ENCODE measurements around the gene RAB3IL1. TPM values are rescaled to one million over a fixed set of nuclear protein-coding genes. Genes with fewer than 3 reads are reported as not detected.

Gene RAB3IL1
- total and polyA plus RNA-seq, 9 of the 15 experiments (the other 6 are each of a cell fraction or from before 2014, with no cell fraction given), result 0.15 to 42.6 (median 15.5) TPM

DNA sequence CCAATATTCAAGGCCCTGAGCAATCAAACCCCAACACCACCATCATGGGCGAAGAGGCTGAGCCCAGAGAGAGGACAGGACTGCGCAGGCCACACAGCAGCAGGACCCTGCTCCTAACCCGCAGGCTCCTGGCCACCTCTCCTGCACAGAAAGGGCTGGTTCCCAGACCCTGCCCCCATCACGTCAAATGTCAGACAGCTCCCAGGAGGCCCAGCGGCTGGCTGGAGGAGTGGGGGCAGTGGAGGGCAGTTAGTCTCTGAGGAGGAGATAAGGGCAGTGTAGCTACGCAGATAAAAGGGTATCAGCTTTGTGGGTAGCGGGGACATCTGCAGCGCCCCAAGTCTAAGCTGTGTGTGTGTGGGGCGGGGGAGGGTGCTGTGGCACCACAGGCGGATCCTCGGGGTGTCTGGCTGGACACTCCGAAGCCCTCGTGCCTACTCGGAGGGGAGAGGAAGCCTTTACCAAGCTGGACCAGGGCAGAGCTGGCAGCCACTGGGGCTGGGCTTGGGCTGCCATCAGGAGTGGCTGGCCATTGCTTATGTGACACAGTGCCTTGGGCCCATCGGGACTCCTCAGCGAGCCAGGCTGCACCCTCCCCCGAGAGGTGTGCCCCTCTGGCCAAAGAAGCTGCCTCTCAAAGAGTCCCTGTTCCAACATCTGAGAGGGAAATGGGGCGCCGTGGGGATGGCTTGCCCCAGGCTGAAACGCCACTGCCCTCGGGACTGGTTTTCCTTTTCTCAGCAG lies 47.5 kb downstream of the RAB3IL1 start (continued):
- TF ChIP-seq ZNF197 (CRISPR knock-in tag; IDR thresholded peaks at IDR 0.05; ENCODE audit: low read depth) (peak; percentile 94), BCOR (IDR thresholded peaks at IDR 0.05) (peak; percentile 47; the same call in 1 of the 2 replicates), POLR3G (IDR thresholded peaks at IDR 0.05; ENCODE audit: extremely low read depth, insufficient read length, insufficient replicate concordance) (no peak), EZH2 (IDR thresholded peaks at IDR 0.05; ENCODE audit: borderline replicate concordance, low read depth, low read length) (no peak), CHD2 (IDR thresholded peaks at IDR 0.05; ENCODE audit: low read depth, low read length) (no peak), JUNB (CRISPR knock-in tag; conservative IDR thresholded peaks at IDR 0.05) (no peak), PCBP1 (IDR thresholded peaks at IDR 0.05; ENCODE audit: low read depth, low read length, poor library complexity, severe bottlenecking) (no peak), MCM3 (IDR thresholded peaks at IDR 0.05) (no peak), FUS (optimal IDR thresholded peaks at IDR 0.05; ENCODE audit: low read depth, low read length) (no peak), BMI1 (IDR thresholded peaks at IDR 0.05; ENCODE audit: low read length) (no peak), POLR2A (conservative IDR thresholded peaks at IDR 0.05) (peak; percentile 66; the same call in 1 of the 2 replicates), TARDBP (IDR thresholded peaks at IDR 0.05) (no peak), KDM5B (IDR thresholded peaks at IDR 0.05; ENCODE audit: insufficient replicate concordance, low read depth, low read length) (peak; percentile 40), ZC3H4 (CRISPR knock-in tag; IDR thresholded peaks at IDR 0.05; ENCODE audit: borderline replicate concordance) (no peak), ETV1 (tag; conservative IDR thresholded peaks at IDR 0.05; ENCODE audit: low read depth) (0 out of 2 replicates have a peak, but pooled peaks have one; percentile 29), SAFB2 (IDR thresholded peaks at IDR 0.05; ENCODE audit: borderline replicate concordance, low read depth, low read length, severe bottlenecking) (no peak)
- TF ChIP-seq, protein P1, sequence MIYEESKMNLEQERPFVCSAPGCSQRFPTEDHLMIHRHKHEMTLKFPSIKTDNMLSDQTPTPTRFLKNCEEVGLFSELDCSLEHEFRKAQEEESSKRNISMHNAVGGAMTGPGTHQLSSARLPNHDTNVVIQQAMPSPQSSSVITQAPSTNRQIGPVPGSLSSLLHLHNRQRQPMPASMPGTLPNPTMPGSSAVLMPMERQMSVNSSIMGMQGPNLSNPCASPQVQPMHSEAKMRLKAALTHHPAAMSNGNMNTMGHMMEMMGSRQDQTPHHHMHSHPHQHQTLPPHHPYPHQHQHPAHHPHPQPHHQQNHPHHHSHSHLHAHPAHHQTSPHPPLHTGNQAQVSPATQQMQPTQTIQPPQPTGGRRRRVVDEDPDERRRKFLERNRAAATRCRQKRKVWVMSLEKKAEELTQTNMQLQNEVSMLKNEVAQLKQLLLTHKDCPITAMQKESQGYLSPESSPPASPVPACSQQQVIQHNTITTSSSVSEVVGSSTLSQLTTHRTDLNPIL (CRISPR knock-in tag; IDR thresholded peaks at IDR 0.05), result peak; percentile 66; the same call in 1 of the 2 replicates
- TF ChIP-seq, protein P2, sequence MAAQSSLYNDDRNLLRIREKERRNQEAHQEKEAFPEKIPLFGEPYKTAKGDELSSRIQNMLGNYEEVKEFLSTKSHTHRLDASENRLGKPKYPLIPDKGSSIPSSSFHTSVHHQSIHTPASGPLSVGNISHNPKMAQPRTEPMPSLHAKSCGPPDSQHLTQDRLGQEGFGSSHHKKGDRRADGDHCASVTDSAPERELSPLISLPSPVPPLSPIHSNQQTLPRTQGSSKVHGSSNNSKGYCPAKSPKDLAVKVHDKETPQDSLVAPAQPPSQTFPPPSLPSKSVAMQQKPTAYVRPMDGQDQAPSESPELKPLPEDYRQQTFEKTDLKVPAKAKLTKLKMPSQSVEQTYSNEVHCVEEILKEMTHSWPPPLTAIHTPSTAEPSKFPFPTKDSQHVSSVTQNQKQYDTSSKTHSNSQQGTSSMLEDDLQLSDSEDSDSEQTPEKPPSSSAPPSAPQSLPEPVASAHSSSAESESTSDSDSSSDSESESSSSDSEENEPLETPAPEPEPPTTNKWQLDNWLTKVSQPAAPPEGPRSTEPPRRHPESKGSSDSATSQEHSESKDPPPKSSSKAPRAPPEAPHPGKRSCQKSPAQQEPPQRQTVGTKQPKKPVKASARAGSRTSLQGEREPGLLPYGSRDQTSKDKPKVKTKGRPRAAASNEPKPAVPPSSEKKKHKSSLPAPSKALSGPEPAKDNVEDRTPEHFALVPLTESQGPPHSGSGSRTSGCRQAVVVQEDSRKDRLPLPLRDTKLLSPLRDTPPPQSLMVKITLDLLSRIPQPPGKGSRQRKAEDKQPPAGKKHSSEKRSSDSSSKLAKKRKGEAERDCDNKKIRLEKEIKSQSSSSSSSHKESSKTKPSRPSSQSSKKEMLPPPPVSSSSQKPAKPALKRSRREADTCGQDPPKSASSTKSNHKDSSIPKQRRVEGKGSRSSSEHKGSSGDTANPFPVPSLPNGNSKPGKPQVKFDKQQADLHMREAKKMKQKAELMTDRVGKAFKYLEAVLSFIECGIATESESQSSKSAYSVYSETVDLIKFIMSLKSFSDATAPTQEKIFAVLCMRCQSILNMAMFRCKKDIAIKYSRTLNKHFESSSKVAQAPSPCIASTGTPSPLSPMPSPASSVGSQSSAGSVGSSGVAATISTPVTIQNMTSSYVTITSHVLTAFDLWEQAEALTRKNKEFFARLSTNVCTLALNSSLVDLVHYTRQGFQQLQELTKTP (IDR thresholded peaks at IDR 0.05; ENCODE audit: low read depth in 1 of 2, partially characterized antibody in 2 of 2), result no peak
- TF ChIP-seq, protein P3, sequence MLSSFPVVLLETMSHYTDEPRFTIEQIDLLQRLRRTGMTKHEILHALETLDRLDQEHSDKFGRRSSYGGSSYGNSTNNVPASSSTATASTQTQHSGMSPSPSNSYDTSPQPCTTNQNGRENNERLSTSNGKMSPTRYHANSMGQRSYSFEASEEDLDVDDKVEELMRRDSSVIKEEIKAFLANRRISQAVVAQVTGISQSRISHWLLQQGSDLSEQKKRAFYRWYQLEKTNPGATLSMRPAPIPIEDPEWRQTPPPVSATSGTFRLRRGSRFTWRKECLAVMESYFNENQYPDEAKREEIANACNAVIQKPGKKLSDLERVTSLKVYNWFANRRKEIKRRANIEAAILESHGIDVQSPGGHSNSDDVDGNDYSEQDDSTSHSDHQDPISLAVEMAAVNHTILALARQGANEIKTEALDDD (IDR thresholded peaks at IDR 0.05), result no peak
- TF ChIP-seq, protein P4, sequence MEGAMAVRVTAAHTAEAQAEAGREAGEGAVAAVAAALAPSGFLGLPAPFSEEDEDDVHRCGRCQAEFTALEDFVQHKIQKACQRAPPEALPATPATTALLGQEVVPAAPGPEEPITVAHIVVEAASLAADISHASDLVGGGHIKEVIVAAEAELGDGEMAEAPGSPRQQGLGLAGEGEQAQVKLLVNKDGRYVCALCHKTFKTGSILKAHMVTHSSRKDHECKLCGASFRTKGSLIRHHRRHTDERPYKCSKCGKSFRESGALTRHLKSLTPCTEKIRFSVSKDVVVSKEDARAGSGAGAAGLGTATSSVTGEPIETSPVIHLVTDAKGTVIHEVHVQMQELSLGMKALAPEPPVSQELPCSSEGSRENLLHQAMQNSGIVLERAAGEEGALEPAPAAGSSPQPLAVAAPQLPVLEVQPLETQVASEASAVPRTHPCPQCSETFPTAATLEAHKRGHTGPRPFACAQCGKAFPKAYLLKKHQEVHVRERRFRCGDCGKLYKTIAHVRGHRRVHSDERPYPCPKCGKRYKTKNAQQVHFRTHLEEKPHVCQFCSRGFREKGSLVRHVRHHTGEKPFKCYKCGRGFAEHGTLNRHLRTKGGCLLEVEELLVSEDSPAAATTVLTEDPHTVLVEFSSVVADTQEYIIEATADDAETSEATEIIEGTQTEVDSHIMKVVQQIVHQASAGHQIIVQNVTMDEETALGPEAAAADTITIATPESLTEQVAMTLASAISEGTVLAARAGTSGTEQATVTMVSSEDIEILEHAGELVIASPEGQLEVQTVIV (CRISPR knock-in tag; IDR thresholded peaks at IDR 0.05; ENCODE audit: borderline replicate concordance), result no peak

All from K562 (cell line).